K562 (cell line): ENCODE data around the gene UTP25. TPM values are rescaled to one million over a fixed set of nuclear protein-coding genes. Genes with fewer than 3 reads are reported as not detected.

Experiments
- BMI1 ChIP-seq: fragments of 150-350 bp; IDR thresholded peaks from 2 replicates; pipeline ENCODE4 v1.6.1; 2014; ENCODE audit warnings: low read length
- CCAR2 ChIP-seq: fragments of 200-400 bp; formaldehyde crosslinking; IDR thresholded peaks from 2 replicates; pipeline ENCODE4 v1.6.1; 2017; ENCODE audit warnings: mild to moderate bottlenecking, low read depth, low read length
- CEBPZ ChIP-seq: fragments of 150-350 bp; IDR thresholded peaks from 2 replicates; pipeline ENCODE4 v1.6.1; 2014; ENCODE audit warnings: low read depth, mild to moderate bottlenecking, low read length, borderline replicate concordance
- CHD7 ChIP-seq: fragments of 200-600 bp; sonication (generic); IDR thresholded peaks from one replicate; pipeline ENCODE4 v1.6.1; 2012; ENCODE audit warnings: mild to moderate bottlenecking, low read depth, low read length, inconsistent platforms
- CTBP1 ChIP-seq: fragments of 450-650 bp; IDR thresholded peaks from 2 replicates; pipeline ENCODE4 v1.6.1; 2016; ENCODE audit warnings: borderline replicate concordance
- ELF2 ChIP-seq: fragments of 250-450 bp; sonication (Bioruptor Pico); IDR thresholded peaks from 2 replicates; pipeline ENCODE4 v1.5.0; 2021; ENCODE audit warnings: mild to moderate bottlenecking
- JUNB ChIP-seq: fragments of 450-650 bp; formaldehyde crosslinking; conservative IDR thresholded peaks from 2 replicates; pipeline ENCODE4 v1.4.0; 2020; ENCODE audit warnings: mild to moderate bottlenecking
- KLF16 ChIP-seq: IDR thresholded peaks from 2 replicates; pipeline ENCODE4 v1.6.1; 2016; ENCODE audit warnings: antibody characterized with exemption
- MEIS2 ChIP-seq: fragments of 450-650 bp; IDR thresholded peaks from 2 replicates; pipeline ENCODE4 v1.6.1; 2014; ENCODE audit warnings: mild to moderate bottlenecking; ENCODE audit not compliant: partially characterized antibody
- MTA3 ChIP-seq: fragments of 450-650 bp; formaldehyde crosslinking; IDR thresholded peaks from 2 replicates; pipeline ENCODE4 v1.6.1; 2017; ENCODE audit warnings: mild to moderate bottlenecking, borderline replicate concordance
- PPARD ChIP-seq: fragments of 250-450 bp; sonication (Bioruptor Pico); IDR thresholded peaks from 2 replicates; pipeline ENCODE4 v1.8.0; 2022; ENCODE audit warnings: inconsistent platforms, mild to moderate bottlenecking, moderate library complexity
- SAFB ChIP-seq: fragments of 200-400 bp; formaldehyde crosslinking; IDR thresholded peaks from 2 replicates; pipeline ENCODE4 v1.6.1; 2017; ENCODE audit warnings: low read depth, low read length, borderline replicate concordance
- SOX6 ChIP-seq: fragments of 450-650 bp; IDR thresholded peaks from 2 replicates; pipeline ENCODE4 v1.6.1; 2014; ENCODE audit warnings: mild to moderate bottlenecking
- ZBED1 ChIP-seq: IDR thresholded peaks from 2 replicates; pipeline ENCODE4 v1.6.1; 2014
- ZBTB17 ChIP-seq: fragments of 450-650 bp; formaldehyde crosslinking; IDR thresholded peaks from 2 replicates; pipeline ENCODE4 v1.4.0; 2020; ENCODE audit warnings: mild to moderate bottlenecking
- ZNF408 ChIP-seq: fragments of 250-450 bp; sonication (Bioruptor Pico); IDR thresholded peaks from 2 replicates; pipeline ENCODE4 v1.4.0; 2020; ENCODE audit warnings: low read depth, mild to moderate bottlenecking, moderate library complexity
- polyA plus RNA-seq, 8 experiments: library from polyadenylated mRNA; depleted of rRNA in 4 of 8; stranded (reverse) in 5 of 8; unstranded in 3 of 8; fragments of >200 nt; fragmentation: Nextera tagmentation in 2 of 8; fragmentation: Illumina TruSeq in 1 of 8; extraction: Ambion mirVana in 2 of 8; extraction: Trizol in 1 of 8; gene quantifications; 2 replicates each; pipeline versions ENCODE4 v1.2.1 to v1.2.3, GENCODE V29; 2011 to 2014; ENCODE audit warnings: inconsistent platforms in 1 of 8, missing spikeins in 1 of 8
- total RNA-seq, 7 experiments: library from RNA; depleted of rRNA in 6 of 7; stranded (reverse); fragments of >200 nt in 6 of 7; fragmentation: Illumina TruSeq in 2 of 7; extraction: Trizol in 2 of 7; gene quantifications; 2 replicates each; pipeline versions ENCODE4 v1.2.1 to v1.2.3, GENCODE V29; 2011 to 2021; ENCODE audit warnings: low replicate concordance in 1 of 7

Gene UTP25
- total and polyA plus RNA-seq, 9 of the 15 experiments (the other 6 are each of a cell fraction or from before 2014, with no cell fraction given) = 5.7 to 17.6 (median 12.0) TPM

GRCh38 chr1:209860293-209860881 is 32.6 kb downstream of the UTP25 start (continued):
- no peak for TF ChIP-seq CHD7
- TF ChIP-seq MTA3 = no peak
- TF ChIP-seq ZNF408 (CRISPR knock-in tag) = no peak
- no peak for TF ChIP-seq ELF2
- no peak for TF ChIP-seq MEIS2
- TF ChIP-seq JUNB (CRISPR knock-in tag) = no peak
- TF ChIP-seq KLF16 = peak; percentile 50; the same call in 1 of the 2 replicates
- TF ChIP-seq CCAR2 = no peak
- TF ChIP-seq ZBED1 = no peak
- TF ChIP-seq CTBP1 = no peak
- TF ChIP-seq SOX6 = no peak
- no peak for TF ChIP-seq ZBTB17 (CRISPR knock-in tag)
- no peak for TF ChIP-seq BMI1
- TF ChIP-seq SAFB = no peak
- no peak for TF ChIP-seq CEBPZ
- no peak for TF ChIP-seq PPARD
